OCI-M1 (cell line): Measurements from ENCODE around the gene RAB1A.
"Not testable (repeated sequence)": the region's sequence is repeated elsewhere in the genome, so short reads cannot be mapped to it uniquely, and the experiment has no call there.

ENCODE experiments used
- DNase-seq: peaks from one replicate; lab custom pipeline; 2025; lab: John Stamatoyannopoulos, UW

RAB1A gene

DNA sequence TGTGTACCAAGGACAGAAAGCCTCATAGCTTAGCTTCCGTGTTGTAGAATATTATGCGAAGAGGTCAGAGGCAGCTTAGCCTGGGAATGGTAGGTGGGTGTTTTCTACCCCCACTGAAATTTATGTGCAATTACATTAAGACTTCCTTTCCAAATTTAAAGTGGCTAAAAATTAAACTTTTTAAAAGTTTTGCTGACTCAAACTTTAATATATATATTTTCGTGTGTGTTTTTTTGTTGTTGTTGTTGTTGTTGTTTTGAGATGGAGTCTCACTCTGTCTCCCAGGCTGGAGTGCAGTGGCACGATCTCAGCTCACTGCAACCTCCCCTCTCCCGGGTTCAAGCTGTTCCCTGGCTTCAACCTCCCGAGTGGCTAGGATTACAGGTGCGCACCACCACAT is 4.3 kb upstream of the RAB1A start:
- no peak for DNase-seq

DNA sequence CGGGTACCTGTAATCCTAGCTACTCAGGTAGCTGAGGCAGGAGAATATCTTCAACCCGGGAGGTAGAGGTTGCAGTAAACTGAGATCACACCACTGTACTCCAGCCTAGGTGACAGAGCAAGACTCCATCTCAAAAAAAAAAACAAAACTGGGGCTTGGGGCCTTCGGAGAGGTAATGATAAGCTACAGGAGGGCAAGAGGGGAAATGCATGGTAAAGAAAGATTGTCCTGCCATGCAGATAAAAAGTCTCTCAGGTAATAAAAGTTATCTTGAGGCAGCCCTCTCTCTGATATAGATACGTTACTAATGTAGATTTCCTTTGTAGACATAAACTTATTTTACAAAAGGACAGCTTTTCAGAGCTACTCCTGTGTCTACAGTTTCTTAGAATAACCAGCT is 3.7 kb upstream of the RAB1A start:
- DNase-seq = no peak

DNA sequence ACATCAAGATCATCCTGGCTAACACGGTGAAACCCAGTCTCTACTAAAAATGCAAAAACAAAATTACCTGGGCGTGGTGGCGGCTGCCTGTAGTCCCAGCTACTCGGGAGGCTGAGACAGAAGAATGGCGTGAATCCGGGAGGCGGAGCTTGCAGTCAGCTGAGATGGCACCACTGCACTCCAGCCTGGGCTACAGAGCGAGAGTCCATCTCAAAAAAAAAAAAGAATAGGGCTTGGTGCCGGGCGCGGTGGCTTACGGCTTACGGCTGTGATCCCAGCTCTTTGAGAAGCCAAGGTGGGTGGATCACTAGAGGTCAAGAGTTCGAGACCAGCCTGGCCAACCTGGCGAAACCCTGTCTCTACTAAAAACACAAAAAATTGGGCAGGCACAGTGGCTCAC is 3.0 kb upstream of the RAB1A start:
- not testable (repeated sequence) for DNase-seq

DNA sequence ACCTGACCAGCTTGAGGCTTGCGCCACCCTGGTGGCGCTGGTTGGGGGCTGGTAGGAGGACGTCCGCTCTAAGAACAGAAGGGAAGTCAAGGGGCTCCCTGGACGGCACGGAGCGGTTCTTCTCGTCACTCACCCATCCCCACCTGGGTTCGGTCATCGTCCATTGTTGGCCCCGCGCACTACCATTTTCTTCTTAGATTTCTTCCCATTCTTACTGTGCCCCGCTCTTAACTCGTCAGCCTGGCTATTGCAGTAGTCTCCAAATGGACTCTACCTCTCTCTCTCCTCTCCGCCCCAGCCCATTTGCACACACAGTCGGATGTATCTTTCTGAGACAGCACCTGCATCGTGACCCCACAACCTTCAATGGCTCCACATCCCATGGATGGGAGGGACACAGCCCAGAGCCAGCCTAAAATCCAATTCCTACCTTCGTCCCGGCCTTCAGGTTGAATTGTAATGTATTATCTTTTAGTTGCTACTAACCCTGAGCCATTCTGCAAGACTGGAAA is 814 bp upstream of the RAB1A start:
- DNase-seq = peak; percentile 87

DNA sequence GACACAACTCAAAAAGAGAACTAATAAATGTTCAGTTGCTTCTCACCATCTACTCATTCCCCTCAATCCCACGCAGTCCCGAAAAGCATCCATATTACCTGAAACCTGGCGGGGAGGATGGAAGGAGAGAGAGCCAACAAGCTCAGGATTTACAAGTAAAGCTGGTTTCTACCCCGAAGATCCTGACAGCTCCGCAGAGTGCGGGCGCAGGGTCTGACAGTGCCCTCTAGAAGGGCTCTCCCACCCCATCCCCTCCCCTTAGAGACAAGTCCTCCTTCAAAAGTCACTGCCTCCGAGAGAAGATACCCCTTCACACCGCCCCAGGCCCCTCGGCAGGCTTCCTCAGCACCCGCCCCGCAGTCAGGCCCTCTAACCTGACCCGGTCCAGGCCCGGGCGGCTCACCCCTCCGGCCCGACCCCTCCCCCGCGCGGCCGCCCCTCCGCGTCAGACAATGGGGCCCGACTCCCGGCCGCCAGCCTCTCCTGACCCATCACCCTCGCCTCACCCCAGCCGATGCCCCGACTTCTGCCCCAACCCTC is 550 bp downstream of the RAB1A start:
- DNase-seq = peak; percentile 45

- peak; percentile 27 for DNase-seq
Measured at GRCh38 chr2:65128297-65129190, 1.4 kb downstream of the RAB1A start.

GRCh38 chr2:65125457-65125856 is 4.4 kb downstream of the RAB1A start:
- DNase-seq = not testable (repeated sequence)

- no peak for DNase-seq
Measured at GRCh38 chr2:65122313-65122712, 7.6 kb downstream of the RAB1A start.

DNA sequence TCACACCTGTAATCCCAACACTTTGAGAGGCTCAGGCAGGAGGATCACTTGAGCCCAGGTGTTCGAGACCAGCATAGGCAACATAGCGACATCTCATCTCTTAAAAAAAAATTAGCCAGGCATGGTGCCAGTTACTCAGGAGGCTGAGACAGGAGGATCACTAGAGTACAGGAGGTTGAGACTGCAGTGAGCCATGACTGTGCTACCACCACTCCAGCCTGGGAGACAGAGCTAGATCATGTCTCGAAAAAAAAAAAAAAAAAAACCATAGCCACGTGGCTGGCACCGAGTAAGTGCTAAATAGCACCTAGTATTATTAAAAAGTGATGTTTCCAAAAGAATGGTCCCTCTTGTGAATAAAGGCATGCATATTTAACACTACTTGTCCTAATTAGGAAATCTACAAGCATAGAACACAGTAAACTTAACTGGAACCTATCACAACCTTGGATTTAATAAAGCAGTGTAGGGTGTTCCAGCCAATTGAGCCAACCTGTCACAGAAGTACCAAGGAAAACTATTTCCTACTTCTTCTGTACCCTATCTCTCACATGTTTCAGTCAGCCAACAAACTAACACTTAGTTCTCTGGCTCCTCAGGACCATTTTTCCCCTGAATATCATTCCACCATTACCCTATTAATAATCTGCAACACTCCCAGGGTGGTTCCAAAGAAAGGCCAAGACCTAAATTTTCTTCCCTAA is 8.8 kb downstream of the RAB1A start:
- DNase-seq = no peak

DNA sequence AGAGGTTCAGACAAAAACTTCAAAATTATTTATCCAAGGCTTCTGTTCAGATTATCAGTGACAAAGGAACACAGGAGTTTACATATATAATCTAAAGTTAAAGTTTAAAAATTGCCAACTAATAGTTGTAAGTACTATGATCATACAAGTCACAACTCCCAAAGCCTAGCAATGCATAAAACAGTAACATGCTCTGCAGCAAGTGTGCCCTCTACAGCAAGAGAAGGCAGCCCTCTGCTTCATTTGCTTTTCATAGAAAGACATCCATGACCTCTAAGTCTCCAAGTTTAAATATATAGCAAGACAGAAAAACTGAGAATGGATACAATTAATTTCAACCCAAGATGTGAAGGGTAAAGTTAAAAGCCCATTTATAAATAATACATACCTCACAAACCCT is 13.3 kb downstream of the RAB1A start:
- no peak for DNase-seq

DNA sequence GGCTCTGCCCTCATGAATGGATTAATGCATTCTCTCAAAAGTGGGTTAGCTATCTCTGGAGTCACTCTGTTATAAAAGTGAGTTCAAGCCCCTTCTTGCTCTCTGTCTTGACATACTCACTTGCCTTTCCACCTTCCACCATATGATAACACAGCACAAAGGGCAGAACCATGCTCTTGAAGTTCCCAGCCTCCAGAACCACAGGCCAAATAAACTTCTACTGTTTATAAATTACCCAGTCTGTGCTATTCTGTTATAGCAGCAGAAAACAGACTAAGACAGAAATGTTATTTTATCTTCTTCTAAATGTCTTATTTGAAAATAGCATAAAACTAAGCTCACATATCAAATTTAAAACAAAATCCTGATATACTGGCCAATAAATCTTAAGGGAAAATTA is 15.0 kb downstream of the RAB1A start:
- no peak for DNase-seq

DNA sequence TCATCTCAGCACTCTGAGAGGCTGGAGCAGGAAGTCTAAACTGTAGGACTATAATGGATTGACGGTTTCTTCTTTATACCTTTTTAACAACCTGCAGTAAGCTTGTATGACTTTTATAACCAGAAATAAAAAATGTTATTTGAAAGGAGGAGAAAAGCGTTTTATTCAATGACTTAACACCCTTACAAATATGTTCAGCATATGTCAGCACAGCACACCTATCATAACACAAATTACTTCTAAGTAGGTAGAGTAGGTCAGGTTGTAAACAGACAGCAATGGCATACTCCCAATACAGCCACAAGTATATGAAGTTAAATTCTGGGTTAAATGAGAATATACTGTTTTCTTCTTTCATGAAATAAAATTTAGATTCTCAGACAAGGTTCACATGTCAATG is 16.1 kb downstream of the RAB1A start:
- DNase-seq = no peak

DNA sequence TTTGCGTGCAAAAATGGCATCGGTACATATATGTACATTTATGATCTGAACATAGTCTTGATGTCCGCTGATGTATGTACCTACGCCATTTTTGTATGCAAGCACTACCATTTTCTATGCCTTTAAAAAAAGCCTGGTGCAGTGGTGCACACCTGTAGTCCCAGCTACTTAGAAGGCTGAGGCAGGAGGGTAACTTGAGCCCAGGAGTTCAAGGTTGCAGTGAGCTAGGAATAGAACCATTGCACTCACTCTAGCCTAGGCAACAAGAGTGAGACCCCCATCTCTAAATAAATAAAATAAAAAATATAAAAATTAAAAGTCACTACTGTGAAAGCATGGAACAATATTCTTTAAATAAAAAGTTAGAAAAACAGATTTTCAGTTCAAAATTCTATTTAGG is 16.7 kb downstream of the RAB1A start:
- no peak for DNase-seq

DNA sequence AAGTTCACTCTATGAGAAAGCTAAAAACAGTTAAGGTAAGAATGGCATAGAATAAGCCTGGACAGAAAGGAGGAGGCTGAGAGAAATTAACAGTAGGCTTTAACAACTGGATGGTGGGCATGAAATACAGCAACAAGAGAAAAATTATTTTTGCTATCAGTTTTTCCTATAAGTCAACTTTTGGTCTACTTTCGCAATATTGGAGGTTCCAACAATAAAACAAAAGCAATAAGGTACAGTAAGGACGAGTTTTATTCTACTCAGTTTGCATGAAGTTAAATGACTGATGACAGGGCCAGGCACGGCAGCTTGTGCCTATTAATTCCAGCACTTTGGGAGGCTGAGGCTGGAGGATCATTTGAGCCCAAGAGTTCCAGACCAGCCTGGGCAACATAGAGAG is 17.3 kb downstream of the RAB1A start:
- no peak for DNase-seq

DNA sequence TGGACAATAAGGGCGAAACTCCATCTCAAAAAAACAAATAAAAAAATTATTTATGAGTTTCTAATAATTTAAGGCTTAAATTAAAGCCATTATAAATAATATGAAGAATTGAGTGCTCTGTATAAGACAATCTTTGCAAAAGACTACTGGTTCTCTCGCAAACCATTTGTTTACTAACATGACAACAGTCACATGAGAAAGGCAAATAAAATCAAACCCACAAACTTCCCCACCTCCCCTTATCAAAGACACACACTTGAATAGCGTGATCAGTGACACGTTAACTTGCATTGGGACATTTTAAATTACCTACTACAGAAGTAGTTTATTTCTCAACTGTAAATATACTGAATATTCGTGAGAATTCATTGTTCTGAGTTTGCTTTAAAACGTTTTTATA is 21.1 kb downstream of the RAB1A start:
- no peak for DNase-seq

- no peak for DNase-seq
Measured at GRCh38 chr2:65107530-65107929, 22.4 kb downstream of the RAB1A start.

DNA sequence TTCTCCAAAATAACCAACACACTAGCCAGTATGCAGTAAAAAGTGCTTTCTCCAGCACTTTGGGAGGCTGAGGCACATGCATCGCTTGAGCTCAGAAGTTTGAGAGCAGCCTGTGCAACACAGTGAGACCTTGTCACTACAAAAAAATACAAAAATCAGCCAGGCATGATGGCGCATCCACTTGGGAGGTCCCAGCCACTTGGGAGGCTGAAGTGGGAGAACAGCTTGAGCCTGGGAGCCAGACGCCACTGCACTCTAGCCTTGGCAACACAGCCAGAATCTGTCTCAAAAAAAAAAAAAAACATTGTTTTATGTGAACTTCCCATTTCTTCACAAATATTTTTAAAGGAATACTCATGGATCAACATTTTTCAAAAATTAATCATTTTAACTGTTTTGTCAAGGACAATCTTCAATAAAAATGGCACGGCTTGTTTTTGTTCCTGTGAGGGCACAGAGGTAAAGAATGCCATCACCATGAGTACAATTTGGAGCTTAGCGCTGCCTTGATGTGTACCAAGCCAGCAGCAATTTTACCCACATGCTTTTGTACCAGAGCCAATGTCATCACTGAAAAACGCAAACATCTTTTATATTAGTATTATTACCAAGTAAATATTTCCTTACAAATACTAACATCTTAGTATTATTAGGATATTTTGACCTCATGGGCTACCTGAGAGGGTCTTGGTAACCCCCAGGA is 26.7 kb downstream of the RAB1A start:
- no peak for DNase-seq

DNA sequence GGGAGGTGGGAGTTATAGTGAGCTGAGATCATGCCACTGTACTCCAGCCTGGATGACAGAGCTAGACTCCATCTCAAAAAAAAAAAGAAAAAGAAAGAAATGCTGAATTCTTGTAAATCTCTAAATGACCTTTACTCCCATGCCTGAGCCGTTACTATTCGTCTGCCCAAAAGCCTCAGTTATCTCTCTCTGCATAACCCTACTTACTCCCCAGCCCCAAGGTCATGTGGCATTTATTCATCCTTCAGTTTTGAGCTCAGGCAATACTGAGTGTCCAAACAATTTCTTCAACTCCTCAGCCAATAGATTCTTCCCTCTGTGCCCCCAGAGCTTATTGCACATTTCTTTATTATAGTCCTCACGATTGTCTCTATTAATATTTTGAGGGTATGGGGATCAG is 28.8 kb downstream of the RAB1A start:
- DNase-seq = no peak

- no peak for DNase-seq
Measured at GRCh38 chr2:65098741-65099140, 31.2 kb downstream of the RAB1A start.

DNA sequence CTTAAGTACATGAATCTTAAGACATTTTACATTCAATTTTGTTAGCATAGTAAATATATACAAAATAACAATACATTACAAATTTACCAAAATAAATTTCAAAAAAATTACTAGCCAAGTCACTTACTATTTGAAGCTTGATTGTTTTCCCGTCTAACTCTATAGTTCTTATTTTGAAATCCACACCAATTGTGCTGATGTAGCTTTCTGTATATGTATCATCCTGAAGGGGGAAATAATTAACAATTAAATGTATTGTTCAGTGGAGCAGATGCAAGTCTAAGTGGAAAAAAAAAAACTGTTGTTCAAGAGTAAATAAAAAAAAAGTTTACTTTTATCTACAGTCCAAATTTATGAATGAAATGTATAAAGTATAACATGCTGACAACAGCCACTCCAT is 32.1 kb downstream of the RAB1A start:
- DNase-seq = no peak

DNA sequence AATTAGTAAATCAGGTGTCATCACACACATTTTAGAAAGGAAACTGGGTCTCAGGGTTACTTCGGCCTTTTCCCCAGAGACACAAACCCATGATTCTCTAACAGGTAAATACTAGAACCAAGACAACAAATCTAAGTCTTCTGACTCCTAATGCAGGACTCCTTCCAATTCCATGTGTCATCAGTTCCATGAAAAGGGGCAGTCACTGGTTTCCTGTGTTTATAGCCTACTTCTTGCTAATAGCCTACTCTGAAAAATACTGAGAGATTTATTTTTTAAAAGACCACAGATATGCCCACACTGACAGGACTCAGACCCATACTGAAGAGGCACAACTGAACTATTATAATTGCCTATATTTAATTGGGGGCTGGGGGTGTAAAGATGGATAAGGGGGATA is 33.0 kb downstream of the RAB1A start:
- no peak for DNase-seq

DNA sequence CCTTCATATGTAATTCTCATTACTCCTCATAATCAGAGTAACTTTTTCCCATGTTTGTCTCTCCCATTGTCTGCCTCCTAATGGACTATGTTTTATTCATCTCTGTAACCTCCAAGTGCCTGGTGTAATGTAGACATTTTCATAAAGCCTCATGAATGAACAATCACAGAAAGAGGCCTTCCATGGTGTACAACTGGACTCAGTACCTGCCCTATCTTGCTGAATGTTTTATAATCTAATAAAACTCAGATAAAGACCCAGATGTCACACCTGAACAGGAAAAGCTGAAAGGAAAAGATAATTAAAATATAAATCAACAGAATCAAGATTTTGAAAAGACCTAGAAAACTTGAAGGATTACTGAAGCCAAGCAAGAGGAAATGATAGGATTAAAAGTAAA is 36.7 kb downstream of the RAB1A start:
- DNase-seq = no peak
